HG02884 (cell line): ENCODE data around the gene CPM.
"Not testable (repeated sequence)": the region's sequence is repeated elsewhere in the genome, so short reads cannot be mapped to it uniquely, and the experiment has no call there.

Source experiments
- ATAC-seq: cut with Tn5 transposase; IDR thresholded peaks from one replicate; pipeline ENCODE4 v1.9.1; 2021; ENCODE audit warnings: mild to moderate bottlenecking, moderate library complexity; ENCODE audit not compliant: unreplicated experiment

CPM gene

DNA sequence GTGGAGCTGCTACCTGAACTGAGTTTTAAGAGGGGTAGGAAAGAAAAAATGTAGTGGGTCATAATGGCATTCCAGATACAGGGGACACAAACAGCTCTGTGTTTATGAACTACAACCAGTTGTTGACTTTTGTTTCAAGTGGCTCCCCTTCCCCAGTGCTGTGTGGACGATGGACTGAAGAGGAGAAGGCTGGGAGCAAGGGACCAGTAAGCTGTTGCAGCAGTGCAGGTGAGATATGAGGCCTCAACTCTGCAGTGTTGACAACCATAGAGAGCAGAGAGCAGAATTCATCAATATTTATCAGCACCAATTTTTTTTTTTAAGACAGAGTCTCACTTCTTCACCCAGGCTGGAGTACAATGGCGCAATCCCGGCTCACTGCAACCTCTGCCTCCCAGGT lies 78.4 kb downstream of the CPM start:
- ATAC-seq: no peak

DNA sequence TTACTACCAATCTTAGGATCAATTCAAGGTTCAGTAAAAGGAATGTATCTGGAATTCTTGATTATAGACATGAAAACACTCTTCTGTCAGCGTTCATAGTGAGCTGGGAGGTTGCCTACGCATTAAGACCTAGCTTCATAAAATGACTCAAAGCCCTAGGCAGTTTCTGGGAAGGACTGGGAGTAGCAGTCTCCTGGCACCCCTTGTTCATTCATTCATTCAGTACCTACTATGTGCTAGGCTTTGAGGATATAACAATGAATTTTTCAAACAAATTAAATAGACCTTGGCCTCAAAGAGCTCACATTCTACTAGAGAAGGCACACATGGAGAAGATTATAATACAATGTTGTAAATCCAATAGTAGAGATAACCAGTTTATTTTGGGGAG lies 78.9 kb downstream of the CPM start:
- no peak for ATAC-seq

GRCh38 chr12:68853396-68854077 lies 79.4 kb downstream of the CPM start:
- ATAC-seq: no peak

GRCh38 chr12:68851592-68852306 lies 81.2 kb downstream of the CPM start:
- ATAC-seq: no peak

- ATAC-seq: no peak
Measured at GRCh38 chr12:68850390-68850789, 82.6 kb downstream of the CPM start.

- ATAC-seq: no peak
Measured at GRCh38 chr12:68846811-68847210, 86.2 kb downstream of the CPM start.

DNA sequence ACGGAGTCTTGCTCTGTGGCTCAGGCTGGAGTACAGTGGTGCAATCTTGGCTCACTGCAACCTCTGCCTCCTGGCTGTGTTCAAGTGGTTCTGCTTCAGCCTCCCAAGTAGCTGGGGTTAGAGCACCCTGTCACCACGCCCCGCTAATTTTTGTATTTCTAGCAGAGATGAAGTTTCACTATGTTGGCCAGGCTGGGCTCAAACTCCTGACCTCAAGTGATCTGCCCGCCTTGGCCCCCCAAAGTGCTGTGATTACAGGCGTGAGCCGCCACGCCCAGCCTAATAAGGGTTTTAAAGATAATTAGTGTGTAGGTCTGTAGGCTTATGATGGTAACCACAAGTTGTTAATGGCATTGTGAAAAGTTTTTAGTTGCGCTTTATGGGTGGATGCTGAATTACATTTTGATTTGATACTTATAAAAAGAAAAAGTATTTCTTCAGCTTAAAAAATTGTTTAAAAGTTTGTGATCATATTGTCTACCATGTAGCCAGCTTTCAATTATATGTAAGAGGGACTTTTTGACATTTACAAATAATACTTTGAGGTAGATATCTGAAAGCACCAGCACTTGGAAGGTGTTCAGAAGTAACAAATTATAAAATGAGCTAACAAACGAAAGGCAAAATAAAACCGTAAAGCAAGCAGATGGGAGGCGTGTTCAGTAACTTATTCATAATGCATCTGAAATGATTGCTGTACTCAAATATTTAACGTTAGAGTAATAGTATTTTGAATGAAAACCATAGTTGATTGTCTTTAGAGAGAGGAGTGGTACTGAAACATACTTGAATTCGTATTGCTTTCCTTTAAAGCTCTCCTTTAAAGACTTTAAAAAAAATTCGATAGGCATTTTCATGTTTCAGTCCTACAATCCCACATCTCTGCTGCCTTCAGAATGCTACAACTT lies 87.9 kb downstream of the CPM start:
- ATAC-seq: no peak

GRCh38 chr12:68844318-68844745 lies 88.6 kb downstream of the CPM start:
- ATAC-seq: no peak

DNA sequence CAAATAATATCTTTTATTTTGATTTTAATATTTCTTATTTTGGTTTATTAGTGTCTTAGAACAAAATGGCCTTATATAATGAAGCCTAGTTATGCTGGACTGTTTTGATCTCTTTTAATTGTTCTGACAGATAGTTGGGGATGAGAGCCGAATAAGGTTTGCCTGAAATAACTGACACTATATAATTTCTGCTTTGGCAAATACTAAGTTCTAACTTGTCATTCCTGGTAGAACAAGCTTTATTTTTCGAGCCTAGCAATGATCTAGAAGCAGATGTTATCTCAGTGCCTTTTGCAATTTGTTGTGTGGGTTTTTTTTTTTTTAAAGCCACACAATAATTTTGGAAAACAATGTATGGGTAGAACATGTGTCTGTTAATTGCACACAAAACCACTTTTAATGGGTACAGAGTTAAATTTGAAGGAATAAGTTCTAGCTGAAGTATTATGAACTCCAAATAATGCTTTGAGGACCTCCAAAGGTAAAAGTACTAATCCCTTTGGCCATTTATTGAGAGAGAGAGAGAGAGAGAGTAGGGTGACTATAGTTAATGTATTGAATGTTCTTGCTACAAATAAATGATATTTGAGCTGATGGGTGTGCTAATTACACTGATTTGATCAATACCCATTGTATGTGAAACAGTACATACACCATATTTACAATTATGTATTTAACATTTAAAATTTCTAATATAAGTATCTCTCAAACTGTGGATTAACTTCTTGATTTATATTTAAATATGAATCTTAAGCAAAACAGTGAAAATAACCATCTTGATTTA lies 90.0 kb downstream of the CPM start:
- ATAC-seq: no peak

- no peak for ATAC-seq
Measured at GRCh38 chr12:68842123-68842522, 90.8 kb downstream of the CPM start.

DNA sequence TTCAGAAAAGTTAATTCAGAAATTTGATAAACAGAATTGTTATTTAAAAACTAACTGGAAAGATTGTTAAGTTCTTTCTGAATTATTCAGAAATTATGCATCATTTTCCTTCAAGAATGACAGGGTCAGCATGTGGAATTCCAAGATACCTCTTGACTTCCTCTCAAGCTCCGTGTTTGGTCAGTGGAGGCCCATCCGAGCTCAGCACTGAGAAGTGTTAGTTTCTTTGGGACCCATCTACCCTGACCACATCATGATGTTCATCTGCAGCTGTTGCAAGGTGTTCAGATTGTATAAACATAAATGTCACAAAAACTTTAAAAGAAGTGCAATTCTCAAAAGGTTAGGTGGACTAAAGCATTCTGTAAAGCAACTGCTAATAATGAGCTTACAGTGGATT lies 91.3 kb downstream of the CPM start:
- no peak for ATAC-seq

- not testable (repeated sequence) for ATAC-seq
Measured at GRCh38 chr12:68841175-68841574, 91.8 kb downstream of the CPM start.

DNA sequence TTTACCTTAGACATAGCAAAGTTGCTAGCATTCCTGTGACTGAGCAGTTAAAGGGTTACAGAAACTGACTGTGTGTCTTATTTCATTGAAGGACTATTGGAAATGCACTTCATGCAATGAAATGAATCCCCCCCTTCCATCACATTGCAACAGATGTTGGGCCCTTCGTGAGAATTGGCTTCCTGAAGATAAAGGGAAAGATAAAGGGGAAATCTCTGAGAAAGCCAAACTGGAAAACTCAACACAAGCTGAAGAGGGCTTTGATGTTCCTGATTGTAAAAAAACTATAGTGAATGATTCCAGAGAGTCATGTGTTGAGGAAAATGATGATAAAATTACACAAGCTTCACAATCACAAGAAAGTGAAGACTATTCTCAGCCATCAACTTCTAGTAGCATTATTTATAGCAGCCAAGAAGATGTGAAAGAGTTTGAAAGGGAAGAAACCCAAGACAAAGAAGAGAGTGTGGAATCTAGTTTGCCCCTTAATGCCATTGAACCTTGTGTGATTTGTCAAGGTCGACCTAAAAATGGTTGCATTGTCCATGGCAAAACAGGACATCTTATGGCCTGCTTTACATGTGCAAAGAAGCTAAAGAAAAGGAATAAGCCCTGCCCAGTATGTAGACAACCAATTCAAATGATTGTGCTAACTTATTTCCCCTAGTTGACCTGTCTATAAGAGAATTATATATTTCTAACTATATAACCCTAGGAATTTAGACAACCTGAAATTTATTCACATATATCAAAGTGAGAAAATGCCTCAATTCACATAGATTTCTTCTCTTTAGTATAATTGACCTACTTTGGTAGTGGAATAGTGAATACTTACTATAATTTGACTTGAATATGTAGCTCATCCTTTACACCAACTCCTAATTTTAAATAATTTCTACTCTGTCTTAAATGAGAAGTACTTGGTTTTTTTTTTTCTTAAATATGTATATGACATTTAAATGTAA lies 93.5 kb downstream of the CPM start:
- ATAC-seq: no peak

DNA sequence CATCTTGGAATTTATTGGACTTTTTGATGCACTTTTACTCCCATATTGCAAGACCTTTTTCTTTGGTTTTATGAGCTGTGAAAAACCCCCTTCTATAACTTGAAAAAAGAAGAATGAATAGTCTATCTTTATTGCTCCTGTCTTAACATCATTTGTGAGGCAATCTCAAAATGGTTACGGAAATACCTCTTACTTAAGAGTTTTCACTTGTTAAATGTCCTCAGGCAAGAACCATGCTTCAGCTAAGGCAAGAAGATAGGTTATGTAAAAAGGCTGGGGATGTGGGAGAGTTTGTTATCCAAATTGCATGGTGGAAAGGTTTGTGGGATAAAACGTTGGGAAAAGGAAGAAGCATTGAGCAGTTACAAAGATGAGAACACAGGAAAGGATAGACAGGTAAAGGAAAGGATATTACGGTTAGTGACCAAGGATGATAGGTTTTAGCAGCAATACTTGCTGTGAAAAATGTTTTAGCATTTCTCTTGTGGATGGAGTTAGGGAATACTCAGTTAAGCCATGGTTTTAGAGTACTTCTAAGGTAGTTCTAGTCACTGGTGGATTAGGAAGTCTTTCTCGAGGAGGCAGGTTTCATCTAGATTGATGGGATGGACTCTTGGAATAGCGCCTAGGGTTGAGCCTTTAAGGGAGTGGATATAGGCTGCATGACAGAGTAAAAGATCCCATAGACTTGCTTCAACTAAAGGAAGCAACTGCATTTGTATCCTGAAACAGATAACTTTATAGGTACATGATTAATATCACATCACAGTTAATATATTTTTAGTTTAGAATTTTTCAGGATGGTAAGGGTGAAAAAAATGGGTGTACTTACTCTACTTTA lies 94.7 kb downstream of the CPM start:
- no peak for ATAC-seq

DNA sequence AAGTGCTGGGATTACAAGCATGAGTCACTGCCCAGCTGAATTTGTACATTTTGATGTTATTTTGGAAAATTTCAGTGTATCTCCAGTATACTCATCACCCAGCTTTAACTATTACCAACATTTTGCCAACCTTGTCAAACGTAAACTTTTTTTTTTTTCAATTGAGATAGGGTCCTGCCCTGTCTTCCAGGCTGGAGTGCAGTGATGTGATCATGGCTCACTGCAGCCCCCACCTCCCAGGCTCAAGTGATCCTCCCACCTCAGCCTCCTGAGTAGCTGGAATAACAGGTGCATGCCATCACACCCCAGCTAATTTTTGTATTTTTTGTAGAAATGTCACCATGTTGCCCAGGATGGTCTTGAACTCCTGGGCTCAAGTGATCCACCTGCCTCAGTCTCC lies 95.8 kb downstream of the CPM start:
- ATAC-seq: no peak

DNA sequence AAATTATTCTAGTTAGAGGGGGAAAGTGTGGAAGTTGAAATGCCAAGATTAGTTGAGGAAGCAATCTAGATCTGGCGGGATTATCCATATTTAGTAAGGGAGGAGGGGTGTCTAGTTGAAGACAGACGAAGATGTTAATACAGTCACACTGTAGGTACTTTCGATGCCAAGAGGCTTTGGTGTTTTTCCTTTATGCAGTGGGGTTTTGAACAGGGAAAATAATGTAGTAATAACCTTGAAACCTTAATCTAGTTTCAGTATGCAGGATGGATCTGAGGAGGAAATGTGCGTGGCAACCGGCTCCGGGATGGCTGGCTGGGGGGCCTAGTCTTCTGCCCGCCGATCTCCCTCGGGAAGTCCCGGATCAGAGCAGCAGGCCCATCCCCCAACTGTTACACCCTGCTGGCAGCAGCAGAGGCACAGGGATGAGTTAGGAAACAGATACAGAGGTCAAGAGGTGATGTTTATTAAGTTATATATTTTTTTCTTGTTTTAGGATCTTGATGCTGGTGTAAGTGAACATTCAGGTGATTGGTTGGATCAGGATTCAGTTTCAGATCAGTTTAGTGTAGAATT lies 97.5 kb downstream of the CPM start:
- ATAC-seq: no peak

GRCh38 chr12:68833508-68833907 lies 99.5 kb downstream of the CPM start:
- no peak for ATAC-seq

DNA sequence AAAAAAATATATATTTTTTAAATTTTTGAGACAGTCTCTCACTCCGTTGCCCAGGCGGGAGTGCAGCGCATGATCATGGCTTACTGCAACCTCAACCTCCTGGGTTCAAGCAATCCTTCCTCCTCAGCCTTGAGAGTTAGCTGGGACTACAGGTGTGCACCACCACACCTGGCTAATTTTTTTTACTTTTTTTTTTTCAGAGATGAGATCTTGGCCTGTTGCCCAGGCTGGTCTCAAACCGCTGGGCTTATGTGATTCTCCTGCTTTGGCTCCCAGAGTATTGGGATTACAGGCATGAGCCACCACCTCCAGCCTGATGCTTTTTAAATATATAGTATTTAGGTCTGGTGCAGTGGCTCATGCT lies 100.5 kb downstream of the CPM start:
- no peak for ATAC-seq
